Left lobe of liver (tissue), 2 donors: ENCODE measurements around the gene WWOX. TPM values are rescaled to one million over a fixed set of nuclear protein-coding genes. Genes with fewer than 3 reads are reported as not detected.

ENCODE experiments used
- ATAC-seq: fragments of 200-7000 bp; cut with Tn5 transposase; one replicate; pipeline ENCODE4 v1.9.1; 2020; ENCODE audit warnings: mild to moderate bottlenecking, moderate library complexity
- DNase-seq: peaks from one replicate; pipeline ENCODE4 v3.0.0-alpha.2; 2020; ENCODE audit warnings: low spot score
- total RNA-seq: library from RNA; stranded (reverse); gene quantifications from one replicate; pipeline ENCODE4 v1.2.1, GENCODE V29; 2021
- donor health status: DM: no; HTN: no; CAD: no; lungs with moderate emphysema.
- donor health status: DM: no; HTN: yes; CAD: no.

The WWOX gene
- total RNA-seq, 1 donor from 2014 or later, result 15.1 TPM

DNA sequence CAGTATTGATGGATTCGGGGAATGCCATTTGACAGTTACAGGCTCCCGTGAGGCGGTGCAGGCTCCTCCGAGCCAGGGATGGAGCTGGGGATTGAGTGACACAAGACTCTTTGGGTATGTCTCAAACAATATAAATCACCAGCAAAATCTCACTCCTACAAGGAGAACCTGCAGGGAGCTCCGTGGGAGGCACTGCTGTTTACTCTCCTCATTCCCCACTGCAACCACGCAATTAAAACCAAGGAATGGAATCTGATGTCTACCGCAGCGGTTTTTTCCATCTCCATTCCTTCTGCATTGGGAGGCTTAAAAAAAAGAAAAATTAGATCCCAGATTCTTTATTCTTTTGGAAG, 157.9 kb downstream of the WWOX start:
- ATAC-seq (no peak), DNase-seq (no peak)

DNA sequence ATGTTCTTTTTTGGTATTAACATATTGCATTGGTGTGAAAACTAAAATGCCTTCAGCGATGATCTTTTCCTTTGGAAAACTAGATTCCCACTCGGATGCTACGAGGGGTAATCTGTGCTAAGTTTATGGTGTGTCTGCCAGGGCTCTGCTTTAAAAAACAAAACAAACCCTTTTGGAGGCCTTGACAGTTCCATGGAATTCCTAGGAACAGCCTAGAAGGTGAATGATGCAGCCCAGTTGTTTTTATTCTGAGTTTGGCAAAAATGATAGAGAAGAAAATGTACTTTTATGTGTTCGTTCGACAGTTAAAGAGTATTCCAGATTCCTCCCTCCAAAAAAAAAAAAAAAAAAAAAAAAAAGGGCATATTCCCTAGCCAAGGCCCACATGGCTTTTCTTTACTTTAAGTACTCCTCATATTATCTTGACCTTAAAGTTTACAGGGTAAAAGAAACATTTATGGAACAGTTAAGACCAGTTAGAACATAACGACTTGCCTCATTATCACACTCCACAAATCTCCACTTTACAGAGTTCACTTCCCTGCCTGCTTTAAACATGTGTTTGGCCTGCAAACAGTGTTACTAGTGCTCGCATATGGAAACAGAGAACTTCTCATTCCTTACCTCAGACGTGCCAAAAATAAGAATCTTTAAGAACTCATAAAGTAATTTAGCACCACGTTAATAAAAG, 159.1 kb downstream of the WWOX start:
- ATAC-seq (peak; percentile 84), DNase-seq (no peak)

DNA sequence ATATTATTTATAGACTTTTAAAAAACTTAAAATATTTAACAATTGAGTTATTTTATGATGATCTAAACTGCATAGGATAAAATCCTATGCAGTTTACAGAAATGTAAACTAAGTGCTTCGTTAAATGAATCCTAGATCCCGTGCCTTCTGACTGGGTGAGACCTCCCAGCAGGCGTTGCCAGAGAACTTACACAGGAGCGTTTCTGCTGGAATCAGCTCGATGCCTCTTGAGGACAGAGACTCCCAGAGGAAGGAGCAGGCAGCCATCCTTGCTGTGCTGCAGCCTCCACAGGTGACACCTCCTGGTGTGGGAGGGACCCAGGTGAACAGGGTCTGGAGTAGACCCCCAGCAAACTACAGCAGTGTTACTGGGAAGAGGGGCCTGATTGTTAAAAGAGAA, 160.4 kb downstream of the WWOX start:
- DNase-seq (no peak), ATAC-seq (no peak)

DNA sequence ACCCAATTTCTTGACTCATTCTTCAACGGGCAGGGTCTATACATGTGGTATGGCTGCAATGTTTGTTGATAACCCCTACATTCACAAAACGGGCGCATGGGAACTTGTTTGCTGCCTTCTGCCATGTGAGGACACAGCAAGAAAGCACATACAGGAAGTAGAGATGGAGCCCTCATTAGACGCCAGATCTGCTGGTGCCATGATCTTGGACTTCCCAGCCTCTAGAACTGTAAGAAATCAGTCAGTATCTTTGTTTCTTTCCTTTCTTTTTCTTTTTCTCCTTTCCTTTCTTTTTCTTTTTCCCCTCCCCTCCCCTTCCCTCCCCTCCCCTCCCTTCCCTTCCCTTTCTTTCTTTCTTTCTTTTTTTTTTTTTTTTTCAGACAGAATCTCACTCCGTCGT, 165.2 kb downstream of the WWOX start:
- ATAC-seq, result no peak

DNA sequence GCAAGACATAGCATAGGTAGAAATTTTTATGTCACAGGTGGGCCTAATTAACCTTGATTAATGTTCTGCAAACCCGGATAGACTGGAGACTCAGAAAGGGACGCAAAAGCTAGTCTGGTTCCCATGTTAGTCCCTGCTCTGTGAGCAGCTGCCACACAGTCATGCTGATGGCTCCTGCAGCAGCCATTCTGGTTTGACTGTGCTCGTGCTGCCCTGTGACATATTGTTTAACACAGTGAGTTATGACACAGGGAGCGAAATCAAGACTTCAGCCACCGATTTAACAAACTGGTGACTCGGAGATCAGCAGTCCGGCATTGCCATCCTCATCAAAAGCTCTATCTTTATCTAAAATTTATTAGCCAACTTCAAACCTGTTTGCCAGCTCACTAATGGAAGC, 169.8 kb downstream of the WWOX start:
- DNase-seq, result no peak
- no peak for ATAC-seq

More for the DNA sequence above, 165.2 kb downstream of the WWOX start:
- no peak for DNase-seq

DNA sequence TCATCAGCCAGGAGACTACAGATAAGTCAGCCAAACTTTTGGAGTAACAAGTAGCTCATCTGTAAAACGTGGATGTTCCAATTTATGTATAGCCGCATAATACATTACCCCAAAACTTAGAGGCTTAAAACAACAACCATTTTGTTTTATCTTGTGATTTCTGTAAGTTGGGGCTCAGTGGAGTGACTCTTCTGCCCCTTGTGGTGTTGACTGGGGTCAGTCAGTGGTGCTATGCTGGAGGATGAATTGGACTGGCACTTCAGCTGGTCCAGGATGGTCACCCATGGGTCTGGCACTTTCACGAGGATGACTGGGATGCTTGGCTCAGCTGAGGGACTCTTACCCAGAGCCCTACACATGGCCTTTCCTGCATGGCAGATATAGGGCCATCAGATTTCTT, 172.5 kb downstream of the WWOX start:
- DNase-seq (no peak), ATAC-seq (no peak)

DNA sequence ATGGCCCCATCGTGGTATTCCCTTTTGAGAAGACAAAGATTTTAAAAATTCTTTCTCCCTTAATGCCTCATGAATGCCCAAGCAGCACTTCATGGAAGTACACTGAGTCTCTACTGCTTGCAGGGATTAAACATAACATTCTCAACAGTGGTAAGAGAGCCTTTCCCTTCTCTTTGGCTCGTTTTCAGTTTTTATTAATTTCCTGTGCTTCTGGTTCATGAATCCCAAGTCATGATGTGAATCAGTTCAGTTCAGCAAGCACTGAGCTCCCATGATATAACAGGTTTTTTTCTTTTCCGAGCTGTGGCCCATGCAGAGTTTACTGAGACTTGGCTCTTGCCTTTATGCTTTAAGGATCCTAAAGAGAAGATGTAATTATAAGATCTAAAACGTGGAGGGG, 175.3 kb downstream of the WWOX start:
- ATAC-seq, result no peak

DNA sequence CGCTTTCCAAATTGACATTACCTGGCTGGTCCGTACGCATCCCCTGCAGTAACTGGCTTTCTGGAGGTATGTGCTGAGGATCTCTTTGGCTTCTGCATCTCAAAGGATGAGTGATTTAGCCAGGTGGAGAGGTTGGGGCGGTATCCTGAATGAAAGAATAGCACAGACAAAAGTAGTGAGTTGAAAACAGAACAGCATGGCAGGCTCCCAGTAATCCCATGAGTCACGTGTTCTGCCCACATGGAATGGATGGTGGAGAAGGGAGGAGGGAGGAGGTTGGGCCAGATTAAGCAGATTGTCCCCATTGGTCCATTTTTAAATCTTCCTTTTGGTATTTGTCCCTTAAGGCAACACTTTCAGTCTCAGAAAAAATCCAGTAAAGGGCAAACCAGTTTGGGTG, 176.0 kb downstream of the WWOX start:
- ATAC-seq, result no peak
- no peak for DNase-seq

More for the DNA sequence above, 175.3 kb downstream of the WWOX start:
- no peak for DNase-seq

DNA sequence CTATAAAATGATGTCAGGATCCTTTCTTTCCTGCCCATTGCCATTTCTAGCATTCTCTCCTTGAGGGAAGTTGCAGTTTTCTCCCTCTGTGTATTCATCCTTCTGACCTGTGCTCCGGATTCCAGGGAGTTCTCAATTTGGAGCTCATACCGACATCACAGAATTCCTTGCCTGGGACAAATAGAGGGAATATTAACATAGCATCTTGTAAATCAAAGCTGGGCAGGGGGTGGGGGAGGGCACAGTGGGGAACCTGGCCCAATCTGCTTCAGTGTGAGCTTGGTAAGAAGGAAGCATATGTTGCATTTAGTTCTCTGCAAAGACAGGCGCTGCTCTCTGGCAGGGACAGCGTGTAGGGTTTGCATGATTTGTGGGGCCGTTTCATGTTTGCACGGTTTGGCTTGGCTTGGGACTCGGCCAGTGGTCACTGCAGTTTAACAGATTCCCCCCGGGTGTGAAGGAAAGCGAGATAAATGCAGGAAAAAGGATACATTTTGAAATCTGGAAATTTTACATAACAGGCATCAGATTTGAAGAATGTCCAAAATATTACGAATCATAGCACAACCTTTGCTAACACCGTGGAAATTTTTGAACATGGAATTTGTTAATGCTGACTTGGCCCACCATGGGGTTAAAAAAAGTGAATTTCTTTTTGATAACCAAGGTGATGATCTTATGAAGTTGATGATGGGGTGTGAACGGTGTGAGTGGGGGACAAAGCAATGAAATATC, 178.0 kb downstream of the WWOX start:
- ATAC-seq, result no peak
- DNase-seq, result no peak

DNA sequence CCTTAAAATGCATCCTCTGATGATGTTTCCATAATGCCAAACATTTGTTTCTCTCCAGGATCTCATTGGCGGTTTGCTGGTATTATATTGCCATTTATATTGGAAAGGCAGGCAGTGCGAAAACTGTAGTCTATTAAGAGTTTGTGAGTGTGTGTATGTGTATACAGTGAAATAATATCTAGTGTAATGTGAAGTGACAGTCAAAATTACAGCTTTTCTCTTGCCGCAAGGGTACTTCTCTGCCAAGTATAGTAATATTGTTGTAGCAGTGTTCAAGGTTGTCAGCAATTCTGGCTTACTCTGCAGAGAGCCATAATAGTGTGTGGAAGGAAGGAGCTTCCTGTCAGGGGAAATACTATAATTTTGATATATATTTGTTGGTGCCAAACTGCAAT, 178.6 kb downstream of the WWOX start:
- no peak for ATAC-seq
- no peak for DNase-seq

DNA sequence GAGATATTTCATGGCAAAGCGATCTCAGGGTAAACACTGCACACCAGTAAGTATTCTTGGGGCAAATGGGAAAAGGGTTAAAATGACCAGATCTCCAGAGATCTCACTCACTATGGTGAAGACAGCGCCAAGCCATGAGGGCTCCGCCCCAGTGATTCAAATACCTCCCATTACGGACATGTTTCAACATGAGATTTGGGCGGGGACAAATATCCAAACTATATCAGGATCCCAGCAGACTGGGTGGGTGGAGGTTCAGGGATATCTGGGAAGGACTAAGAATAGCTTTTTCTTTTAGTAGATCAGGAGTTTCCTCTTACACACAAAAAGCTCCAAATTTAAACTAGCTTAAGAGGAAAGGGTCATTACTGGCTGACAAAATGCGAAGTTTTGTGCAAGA, 181.7 kb downstream of the WWOX start:
- no peak for DNase-seq
- ATAC-seq, result no peak

DNA sequence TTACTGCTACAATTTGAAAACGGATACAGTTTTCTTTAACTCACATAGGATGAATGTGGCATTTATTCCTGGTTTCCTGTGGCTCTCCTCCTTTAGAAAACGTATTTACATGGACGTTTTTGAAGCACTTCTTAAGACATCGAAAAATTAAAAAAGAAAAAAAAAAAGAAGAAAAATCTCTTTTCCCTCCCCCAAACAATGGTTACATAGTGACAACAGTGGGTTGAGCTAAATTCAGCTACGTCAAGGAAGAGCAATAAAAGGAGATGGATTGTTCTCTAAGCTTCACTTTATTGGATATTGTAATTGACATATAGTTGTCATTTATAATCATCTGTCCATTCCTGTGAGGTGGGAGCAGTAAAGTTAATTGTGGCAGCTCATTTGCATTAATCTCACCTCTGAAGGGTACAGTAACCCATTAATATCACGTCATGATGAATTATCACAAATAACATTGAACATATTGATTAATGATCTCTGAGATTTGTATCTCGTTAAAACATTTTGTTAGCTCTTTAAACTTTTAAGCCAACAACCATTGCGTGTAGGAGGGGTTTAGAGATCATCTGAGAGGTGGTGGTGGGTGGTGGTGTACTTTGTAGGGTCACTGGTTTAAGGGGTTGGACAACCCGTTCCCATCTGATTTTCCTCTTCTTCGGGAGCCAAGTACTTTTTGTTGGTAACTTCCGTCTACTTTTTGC, 184.2 kb downstream of the WWOX start:
- ATAC-seq (no peak), DNase-seq (no peak)

DNA sequence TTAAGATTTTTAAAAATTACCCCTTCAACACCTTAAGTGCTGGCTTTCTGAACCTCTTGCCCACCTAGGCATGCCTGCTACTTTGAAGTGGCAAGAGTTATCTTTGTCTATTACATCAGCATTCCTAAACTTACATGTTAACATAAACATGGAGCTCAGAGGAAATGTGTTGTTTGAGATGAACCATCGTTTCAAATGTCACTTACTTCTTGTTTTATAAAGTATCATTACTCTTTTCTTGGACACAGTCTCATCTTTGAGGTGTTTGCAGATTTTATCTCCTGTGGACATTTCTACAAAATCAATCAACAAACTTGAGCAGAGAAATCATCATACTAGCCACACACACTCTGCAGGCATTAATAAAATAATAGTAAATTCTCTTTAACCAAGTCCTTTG, 184.9 kb downstream of the WWOX start:
- ATAC-seq, result no peak

DNA sequence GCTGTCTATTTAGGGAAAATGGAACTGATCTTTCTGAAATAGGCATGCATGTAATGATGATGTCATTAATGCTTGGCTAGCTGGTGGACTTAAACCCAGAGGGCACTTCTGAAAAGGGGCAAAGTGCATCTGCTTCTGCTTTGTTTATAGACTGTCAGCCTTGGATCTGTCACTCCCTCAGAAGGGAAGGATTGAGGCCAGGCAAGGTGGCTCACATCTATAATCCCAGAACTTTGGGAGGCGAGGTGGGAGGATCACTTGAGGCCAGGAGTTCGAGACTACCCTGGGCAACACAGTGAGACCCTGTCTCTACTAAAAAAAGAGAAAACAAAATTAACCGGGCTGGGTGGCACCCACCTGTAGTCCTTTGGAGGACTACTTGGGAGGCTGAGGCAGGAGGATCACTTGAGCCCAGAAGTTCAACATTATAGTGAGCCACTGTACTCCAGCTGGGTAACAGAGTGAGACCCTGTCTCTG, 185.5 kb downstream of the WWOX start:
- peak; percentile 97 for ATAC-seq
- DNase-seq, result peak; percentile 77

More for the DNA sequence above, 184.9 kb downstream of the WWOX start:
- no peak for DNase-seq

DNA sequence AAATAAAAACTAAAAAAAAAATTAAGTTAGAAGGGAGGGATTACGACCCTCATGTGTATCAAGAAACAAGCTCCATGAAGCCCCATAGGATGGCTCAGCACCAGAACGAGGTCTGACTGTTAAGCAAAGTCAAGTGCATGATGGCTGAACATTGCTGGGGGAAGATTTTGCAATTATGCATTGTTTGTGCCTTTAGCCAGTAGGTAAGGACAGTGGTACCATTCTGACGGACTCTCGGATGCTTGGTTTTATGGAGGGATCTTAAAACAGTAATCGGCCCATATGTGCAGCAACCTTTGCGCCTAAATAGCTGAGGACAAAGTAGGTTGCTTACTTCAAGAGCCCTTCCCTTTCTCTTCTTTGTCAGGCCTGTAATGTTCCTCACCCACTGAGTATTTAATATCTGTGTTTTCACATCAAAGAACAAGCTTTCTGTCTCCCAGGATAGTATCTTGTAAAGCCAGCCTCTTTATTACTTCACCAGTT, 186.0 kb downstream of the WWOX start:
- ATAC-seq (no peak), DNase-seq (no peak)

DNA sequence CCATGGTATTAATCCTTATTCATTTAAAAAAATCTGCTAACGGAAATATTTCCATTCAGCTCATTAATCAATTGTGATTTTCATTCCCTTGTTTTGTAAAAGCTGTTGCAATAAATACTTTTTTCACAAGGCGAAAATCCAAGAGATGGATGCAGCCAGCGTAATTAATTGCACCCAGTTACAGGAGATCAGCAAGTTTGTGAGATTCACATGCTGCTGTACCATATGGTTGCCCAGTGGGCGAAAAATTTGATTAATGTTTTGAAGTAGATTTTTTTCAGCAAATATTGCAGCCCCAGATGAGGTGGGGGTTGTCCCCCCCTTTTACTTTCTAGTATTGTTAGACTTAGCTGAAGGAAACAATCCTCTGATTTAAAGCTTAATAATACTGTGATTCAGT, 186.6 kb downstream of the WWOX start:
- DNase-seq, result no peak

DNA sequence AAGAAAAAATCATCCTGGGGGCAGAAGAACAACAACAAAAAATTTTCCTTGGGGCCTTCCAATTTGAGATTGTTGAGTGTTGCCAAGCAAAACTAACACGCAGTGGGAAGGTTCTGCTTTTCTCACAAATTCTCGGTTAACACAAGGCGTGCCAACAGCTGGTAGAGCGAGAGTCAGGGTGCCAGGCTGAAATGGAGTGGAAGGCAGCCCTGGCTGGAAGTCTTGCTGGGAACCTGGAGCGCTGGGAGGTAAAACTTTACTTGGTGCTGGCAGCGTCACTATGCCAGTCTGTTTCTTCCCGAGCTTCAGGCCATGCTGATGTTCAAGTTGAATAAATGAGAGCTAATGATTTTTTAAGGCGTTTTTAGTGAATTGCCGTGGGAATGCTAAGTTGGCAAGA, 189.4 kb downstream of the WWOX start:
- DNase-seq, result no peak
- ATAC-seq, result no peak

More for the DNA sequence above, 186.6 kb downstream of the WWOX start:
- ATAC-seq, result no peak

DNA sequence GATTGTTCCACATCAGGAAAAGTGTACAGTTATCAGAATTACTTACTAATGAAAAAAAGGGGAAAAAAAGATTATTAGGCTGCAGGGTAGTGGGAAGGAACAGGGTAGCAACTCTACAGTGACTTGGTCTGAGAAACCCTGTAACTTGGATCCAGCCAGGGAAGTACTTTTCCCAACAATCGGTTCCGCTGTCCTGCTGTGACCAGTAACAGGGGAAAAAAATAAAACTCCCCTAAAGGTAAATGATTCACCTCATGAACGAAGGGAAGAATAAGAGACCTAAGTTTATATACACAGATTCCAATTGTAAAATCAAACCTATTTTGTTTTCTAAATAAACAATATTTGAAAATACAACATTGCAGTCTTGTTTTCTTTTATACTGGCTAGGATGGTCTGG, 189.9 kb downstream of the WWOX start:
- no peak for ATAC-seq
- DNase-seq, result no peak

DNA sequence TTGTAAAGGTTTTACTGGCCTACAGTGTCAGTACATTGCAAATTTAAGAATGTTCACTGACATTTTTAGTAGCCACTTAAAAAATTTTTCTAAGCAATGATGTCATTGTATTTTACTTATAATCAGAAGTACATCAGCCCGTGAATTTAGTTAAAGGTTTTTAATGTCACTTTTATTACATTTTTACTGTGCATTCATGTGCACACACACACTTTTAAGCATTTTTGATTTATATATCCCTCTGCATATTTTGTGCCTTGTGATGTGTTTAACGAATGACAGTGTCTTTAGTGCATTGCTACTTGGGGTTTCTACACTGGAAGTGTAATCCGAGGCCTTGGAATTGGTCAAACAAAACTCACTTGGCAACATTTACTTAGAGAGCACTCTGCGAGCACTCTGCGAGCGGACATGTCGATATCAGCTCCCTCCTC, 190.4 kb downstream of the WWOX start:
- no peak for DNase-seq
- ATAC-seq, result no peak

DNA sequence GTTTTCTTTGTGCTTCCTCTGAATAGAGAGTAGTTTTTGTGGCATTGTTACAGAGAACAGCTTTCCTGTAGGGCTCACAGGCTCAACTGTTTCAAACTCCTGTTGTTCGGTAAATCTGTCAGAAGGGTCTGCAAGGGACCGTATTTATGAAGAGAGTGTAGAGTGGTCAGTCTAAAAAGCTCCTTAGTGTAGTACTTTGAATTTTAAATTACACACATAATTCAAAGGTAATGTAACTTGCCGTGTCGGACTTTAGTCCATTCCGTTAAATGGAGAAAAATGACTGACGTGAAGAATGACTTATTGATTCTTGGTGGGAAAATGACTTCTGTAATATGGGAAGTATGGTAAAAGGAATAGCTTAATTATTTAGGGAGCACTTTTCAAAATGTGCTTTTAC, 190.9 kb downstream of the WWOX start:
- ATAC-seq, result no peak
- DNase-seq, result no peak

DNA sequence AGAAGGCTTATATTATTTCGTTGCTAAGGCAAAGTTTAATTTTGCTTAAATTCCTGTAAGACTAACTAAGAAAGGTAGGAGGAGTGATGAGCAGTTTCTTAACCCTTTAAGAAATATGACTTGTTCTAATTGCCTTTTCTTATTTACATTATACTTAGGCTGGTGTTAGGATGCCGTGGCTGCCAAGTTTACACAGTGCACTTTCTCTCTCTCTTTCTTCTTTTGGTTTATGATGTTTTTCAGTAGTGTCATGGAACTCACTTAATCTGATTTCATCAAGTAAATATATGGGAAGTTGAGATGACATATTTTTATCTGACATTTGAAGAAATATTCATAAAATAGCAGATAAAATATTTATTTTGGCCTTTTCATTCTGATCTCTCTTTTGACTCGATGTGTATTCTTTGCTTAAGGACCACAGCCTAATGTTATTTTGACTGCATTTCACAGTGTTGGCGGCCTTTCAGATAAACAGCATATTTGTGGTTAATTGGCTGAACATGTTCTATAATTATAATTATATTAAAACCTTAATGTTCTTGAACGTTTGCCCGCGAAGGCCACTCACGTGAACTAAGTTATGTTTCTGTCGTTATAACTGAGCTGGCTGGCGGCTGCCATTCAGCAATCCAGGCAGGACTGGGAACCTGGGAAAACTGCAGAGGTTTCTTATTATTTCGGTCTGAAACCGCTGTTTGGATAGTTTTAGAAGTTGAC, 191.6 kb downstream of the WWOX start:
- no peak for ATAC-seq
- DNase-seq, result no peak
